Hematopoietic multipotent progenitor cell treated with erythropoietin and hydrocortisone succinate and interleukin-3 and kit ligand, for 15 days (in vitro differentiated cells): ENCODE measurements around the gene FUT7.

Experiments
- DNase-seq: peaks from one replicate; pipeline ENCODE4 v3.0.0-alpha.2; 2015; ENCODE audit warnings: low spot score

The FUT7 gene

GRCh38 chr9:137032858-137033257 is 970 bp upstream of the FUT7 start:
- no peak for DNase-seq

- no peak for DNase-seq
Measured at GRCh38 chr9:137030538-137031527, 1.1 kb downstream of the FUT7 start.

DNA sequence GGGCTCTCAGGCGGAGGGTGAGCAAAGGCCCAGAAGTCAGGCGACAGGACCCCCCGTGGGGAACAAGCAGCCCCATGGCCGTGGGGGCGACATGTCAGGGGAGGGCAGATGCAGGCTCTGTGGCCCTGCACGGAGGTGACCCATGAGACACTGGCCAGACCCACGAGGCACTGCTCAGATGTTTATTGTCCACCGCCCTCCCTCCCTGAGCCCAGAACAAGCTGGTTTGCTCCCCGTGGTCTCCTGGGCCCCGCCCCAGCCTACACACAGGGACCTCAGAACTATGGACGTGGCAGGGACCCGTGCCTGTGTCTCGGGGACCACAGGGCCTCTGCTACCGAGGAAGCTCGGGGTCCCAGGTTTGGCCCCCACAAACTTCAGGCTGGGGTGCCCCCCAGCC is 1.9 kb downstream of the FUT7 start:
- no peak for DNase-seq

- DNase-seq, result peak; percentile 73
Measured at GRCh38 chr9:137029058-137029936, 2.6 kb downstream of the FUT7 start.

DNA sequence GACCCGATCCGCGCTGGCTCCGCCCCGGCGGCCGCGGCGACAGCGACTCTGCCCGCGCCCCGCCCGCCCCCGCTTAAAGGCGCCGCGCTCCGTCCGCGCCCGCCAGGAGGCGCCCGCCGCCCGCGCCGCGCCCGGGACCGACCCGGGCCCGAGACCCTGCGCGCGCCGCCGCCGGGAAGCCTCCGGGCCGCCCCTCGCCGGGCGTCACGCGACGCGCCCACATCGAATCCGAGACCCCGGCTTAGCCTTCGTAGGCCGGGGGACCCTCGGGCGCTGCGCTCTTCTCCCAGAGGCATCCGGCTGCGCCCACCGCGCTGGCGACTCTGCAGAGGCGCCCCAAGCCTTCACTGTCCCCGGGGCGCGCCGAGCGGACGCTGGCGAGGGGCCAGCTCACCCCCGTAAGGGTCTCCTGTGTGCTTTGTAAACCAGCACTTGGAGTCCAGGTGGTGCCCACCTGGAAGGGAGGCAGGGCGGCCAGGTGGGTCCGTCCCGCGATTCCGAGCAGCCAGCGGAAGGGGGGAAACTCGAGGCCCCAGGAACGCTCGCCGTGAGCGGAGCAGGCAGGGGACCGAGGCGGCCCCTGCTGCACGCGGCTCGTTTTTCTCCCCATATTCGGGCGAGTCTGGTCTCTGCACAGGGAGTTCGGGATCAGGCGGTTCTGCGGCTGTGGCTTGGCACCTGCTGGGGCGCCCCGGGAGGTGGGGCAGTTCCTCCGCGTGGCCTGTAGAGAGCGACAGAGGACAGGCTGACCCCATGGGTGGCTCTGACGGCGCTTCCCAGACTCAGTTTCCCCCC is 3.4 kb downstream of the FUT7 start:
- peak; percentile 75 for DNase-seq

DNA sequence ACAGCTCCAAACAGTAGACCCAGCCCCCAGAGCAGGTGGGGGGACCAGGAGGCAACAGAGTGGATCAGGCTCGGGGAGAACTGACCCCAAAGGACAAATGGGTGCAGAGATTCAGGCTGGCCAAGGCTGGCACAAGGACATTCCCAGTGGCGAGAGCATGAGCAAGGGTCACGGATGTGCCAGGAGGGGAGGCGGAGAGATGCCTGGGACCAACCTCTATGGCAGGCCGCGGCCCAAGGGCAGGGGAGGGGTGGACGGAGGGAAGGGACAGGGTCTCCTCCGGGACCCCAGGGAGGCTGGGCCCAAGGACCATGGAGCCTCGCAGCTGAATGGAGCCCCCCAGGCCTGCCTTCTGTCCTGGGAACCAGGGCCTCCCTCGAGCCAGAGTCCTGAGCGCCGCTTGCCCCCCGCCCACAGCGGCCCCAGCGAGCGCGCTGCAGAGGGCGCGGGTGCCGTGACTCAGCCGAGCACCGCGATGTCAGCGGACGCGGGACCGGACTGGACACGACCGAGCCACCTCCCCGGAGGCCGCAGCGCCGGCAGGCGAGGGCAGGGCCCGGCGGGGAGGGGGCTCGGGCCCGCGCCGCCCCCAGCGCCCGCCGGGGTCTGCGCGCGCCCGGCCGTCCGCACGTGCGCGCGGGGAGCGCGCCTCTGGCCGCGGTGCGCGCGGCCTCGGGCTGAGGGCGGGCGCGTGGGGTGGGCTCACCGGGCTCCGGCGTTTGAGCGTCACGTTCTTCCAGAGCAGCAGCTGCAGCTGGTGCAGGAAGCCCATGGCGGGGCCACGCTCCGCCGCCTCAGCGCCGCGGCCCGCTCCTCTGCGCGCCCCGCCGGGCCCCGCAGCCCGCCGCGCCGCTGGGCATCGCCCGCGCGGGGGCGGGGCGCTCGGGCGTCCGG is 4.3 kb downstream of the FUT7 start, which contains the start of gene ABCA2:
TSS of gene ABCA2 (minus strand) at position 869 of the 894 bp plus-strand sequence. CDS start at position 772, 97 bp downstream.
- DNase-seq, result no peak

- DNase-seq, result no peak
Measured at GRCh38 chr9:137026828-137027227, 5.1 kb downstream of the FUT7 start.

- no peak for DNase-seq
Measured at GRCh38 chr9:137026384-137026783, 5.5 kb downstream of the FUT7 start.

DNA sequence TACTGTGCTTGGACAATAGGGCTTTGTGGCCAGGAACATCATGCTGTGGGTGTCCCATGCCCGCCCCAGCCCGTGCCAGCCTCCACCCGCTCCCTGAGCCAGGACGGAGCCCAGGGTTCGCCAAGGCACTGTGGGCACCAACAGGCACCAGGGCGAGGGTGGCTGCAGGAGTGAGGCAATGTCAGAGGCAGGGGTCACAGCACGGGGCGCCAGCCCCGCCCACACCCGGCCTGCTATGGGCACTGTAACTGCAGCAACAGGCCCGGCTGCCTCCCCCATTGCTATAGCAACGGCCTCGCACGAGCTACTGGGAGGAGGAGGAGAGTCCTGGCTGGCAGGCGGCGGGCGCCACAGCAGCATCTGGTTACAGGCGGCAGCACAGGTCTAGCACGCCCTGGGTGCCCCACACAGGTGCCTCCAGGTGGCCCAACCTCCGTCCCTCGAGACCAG is 6.3 kb downstream of the FUT7 start:
- DNase-seq, result no peak

DNA sequence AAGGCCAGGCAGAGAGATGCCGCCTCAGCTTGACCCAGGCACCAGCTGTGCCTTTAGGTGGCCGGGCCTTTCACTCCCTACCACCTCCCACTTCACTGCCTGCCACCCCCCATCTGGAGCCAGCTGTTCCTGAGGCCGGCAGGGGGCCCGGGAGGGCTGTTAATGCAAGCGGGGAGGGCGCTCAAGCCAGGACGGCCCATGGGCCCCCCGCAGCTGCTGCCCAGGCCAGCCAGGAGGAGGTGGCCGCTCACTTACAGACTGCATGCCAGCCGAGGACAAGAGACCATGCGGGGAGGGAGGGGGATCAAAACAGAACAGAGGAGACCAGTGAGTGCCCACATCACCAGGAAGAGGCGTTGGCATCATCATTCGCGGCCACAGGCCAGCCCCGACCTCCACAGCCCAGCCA is 8.3 kb downstream of the FUT7 start:
- DNase-seq, result no peak

DNA sequence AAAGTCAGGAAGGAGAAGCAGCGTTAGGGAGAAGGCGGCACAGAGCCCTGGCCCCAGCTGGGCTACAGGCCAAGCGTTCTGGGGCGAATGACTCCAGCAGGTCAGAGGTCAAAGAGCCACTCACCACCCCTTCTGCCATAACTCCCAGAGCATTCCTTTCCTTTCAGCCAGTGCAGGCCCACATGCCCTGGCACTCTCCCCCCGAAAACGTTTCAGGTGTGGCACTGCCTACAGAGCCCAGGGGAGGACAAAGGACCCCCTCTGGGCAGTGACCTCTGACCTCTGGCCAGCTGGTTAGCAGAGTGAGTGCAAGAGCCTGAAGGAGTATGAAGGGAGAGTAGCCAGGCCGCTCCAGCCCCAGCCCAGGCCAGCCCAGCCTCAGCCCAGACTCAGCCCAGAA is 8.7 kb downstream of the FUT7 start:
- DNase-seq, result no peak

- DNase-seq, result no peak
Measured at GRCh38 chr9:137022662-137023008, 9.3 kb downstream of the FUT7 start.

DNA sequence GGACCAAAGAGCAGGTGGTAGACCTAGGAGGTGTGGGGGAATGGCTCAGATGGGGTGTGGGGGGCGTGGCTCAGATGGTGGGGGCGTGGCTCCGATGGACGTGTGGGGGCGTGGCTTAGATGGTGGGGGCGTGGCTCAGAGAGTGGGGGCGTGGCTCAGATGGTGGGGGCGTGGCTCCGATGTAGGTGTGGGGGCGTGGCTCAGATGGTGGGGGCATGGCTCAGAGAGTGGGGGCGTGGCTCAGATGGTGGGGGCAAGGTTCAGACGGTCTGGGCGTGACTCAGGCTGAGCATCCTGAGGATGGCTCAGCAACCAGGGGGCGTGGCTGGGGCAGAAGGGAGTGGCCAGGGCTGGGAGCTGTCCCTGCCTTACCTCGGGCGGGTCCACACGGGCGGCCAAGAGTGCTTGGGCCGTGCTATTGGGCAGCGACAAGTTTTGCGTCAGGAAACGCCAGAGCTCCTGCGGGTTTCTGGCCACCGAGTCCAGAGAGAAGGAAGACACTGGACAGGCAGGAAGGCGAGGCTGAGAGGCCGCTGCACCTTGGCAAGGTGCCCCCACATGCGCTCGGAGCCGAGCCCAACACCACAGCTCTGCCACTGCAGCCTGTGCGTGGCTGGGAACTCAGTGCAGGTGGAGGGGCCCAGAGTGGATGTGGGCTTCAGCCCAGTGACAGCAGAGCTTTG is 9.8 kb downstream of the FUT7 start:
- peak; percentile 85 for DNase-seq

- no peak for DNase-seq
Measured at GRCh38 chr9:137021568-137021978, 10.3 kb downstream of the FUT7 start.

DNA sequence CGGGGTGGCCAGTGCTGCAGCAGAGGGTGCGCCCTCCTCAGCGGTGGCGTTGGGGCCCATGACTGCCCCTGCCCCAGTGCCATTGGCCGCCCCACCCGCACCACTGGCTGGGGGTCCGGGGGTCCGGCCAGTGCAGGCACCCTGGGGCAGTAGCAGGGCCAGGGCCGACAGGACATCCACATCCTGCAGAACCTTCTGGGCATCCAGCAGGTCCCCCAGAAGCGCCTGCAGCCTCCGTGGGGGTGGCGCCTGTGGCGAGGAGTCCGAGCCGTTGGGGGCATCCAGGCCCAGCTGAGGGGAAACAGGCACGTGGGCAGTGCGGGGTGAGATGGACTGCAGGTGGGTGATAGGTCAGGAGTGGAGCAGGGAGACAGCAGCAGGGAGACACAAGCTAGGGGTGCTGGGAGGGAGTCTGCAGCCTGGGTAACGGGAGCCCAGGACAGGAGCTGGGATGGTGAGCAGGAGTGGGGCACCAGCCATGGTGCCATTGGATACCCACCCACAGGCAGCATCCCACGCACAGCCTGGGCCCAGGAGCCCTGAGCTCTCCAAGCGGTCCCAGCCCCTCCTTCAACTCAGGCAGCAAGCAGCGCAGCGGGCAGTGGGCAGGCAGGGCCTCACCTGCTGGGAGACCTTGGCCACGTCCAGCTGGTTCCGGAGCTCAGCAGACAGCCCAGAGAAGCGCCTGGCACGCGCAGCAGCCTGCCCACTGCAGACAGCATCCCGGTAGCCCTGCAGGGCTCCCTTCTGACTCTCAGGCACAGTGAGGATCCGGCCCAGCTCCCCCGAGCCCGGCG is 10.9 kb downstream of the FUT7 start:
- DNase-seq, result no peak

- no peak for DNase-seq
Measured at GRCh38 chr9:137019891-137020683, 11.8 kb downstream of the FUT7 start.

- no peak for DNase-seq
Measured at GRCh38 chr9:137018761-137019559, 12.9 kb downstream of the FUT7 start.
